ENCODE data around the gene ZNF282. TPM values are rescaled to one million over a fixed set of nuclear protein-coding genes. Genes with fewer than 3 reads are reported as not detected.

Gene ZNF282
- polyA plus RNA-seq, 1 donor from 2014 or later: 17.7 TPM

DNA sequence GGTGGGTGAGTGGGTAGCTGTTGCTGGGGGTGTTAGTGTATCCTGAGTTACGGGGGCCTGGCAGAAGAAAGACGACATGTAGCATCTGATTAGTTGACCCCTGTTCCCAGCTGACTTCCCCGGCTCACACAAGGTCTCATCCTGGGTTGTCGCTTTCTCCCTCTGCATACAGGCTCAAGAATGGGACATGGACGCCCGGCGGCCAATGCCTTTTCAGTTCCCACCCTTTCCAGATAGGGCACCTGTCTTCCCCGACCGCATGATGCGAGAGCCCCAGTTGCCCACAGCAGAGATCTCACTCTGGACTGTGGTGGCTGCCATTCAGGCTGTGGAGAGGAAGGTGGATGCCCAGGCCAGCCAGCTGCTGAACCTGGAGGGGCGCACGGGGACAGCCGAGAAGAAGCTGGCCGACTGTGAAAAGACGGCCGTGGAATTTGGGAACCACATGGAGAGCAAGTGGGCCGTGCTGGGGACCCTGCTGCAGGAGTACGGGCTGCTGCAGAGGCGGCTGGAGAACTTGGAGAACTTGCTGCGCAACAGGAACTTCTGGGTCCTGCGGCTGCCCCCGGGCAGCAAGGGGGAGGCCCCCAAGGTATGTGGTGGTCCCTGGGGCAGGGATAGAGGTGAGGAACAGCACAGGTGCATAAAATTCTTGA, 2.9 kb downstream of the ZNF282 start:
- H3K9me2 ChIP-seq (ENCODE audit: insufficient read depth, low read length): no peaks in the 10 kb centered on the region
- no peaks in the 10 kb centered on the region for H3F3A ChIP-seq (ENCODE audit: insufficient read depth, low read length, poor library complexity, severe bottlenecking)
- no peaks in the 10 kb centered on the region for H3K27me3 ChIP-seq (ENCODE audit: insufficient read depth, low read depth, low read length)
- TF ChIP-seq, protein P1, sequence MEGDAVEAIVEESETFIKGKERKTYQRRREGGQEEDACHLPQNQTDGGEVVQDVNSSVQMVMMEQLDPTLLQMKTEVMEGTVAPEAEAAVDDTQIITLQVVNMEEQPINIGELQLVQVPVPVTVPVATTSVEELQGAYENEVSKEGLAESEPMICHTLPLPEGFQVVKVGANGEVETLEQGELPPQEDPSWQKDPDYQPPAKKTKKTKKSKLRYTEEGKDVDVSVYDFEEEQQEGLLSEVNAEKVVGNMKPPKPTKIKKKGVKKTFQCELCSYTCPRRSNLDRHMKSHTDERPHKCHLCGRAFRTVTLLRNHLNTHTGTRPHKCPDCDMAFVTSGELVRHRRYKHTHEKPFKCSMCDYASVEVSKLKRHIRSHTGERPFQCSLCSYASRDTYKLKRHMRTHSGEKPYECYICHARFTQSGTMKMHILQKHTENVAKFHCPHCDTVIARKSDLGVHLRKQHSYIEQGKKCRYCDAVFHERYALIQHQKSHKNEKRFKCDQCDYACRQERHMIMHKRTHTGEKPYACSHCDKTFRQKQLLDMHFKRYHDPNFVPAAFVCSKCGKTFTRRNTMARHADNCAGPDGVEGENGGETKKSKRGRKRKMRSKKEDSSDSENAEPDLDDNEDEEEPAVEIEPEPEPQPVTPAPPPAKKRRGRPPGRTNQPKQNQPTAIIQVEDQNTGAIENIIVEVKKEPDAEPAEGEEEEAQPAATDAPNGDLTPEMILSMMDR (IDR thresholded peaks at IDR 0.05; ENCODE audit: poor library complexity, severe bottlenecking): no peak
- TF ChIP-seq EP300 (conservative IDR thresholded peaks at IDR 0.05; ENCODE audit: poor library complexity, severe bottlenecking): no peak
- H3K9me3 ChIP-seq (ENCODE audit: low read length): no peaks in the 10 kb centered on the region
- no peak overlapping the region for H3K27ac ChIP-seq (ENCODE audit: low read length)
- H3K79me2 ChIP-seq (replicated peaks; ENCODE audit: insufficient read depth, low read length): peaks cover 20% of the 10 kb centered on the region
- no peak overlapping the region for H3K4me2 ChIP-seq (ENCODE audit: low read length)
- H2AFZ ChIP-seq (ENCODE audit: low read depth, low read length): no peak overlapping the region
- peaks cover 3% of the 10 kb centered on the region for H4K20me1 ChIP-seq (ENCODE audit: insufficient read depth)
- H3K9ac ChIP-seq (ENCODE audit: low read length): no peak overlapping the region
- no peaks in the 10 kb centered on the region for H3K36me3 ChIP-seq (ENCODE audit: insufficient read depth, low read length)
- H3K4me3 ChIP-seq (ENCODE audit: low read length): no peak overlapping the region

- Histone ChIP-seq H3K9me3 (ENCODE audit: low read length) (no peaks in the 10 kb centered on the region), H3K27ac (ENCODE audit: low read length) (no peak overlapping the region), H3K9me2 (ENCODE audit: insufficient read depth, low read length) (no peaks in the 10 kb centered on the region), H3K27me3 (ENCODE audit: insufficient read depth, low read depth, low read length) (no peaks in the 10 kb centered on the region), H3K4me2 (ENCODE audit: low read length) (no peak overlapping the region), H2AFZ (ENCODE audit: low read depth, low read length) (no peak overlapping the region), H4K20me1 (ENCODE audit: insufficient read depth) (peaks cover 3% of the 10 kb centered on the region), H3K9ac (ENCODE audit: low read length) (no peak overlapping the region), H3F3A (ENCODE audit: insufficient read depth, low read length, poor library complexity, severe bottlenecking) (no peaks in the 10 kb centered on the region), H3K79me2 (replicated peaks; ENCODE audit: insufficient read depth, low read length) (peaks cover 20% of the 10 kb centered on the region), H3K36me3 (ENCODE audit: insufficient read depth, low read length) (no peaks in the 10 kb centered on the region), H3K4me3 (ENCODE audit: low read length) (no peak overlapping the region)
- TF ChIP-seq SMC3 (conservative IDR thresholded peaks at IDR 0.05; ENCODE audit: poor library complexity): no peak
These were observed 4.1 kb downstream of the ZNF282 start for GRCh38 chr7:149199234-149199995.

GRCh38 chr7:149202831-149203231, 7.5 kb downstream of the ZNF282 start:
- Histone ChIP-seq H3K27ac (ENCODE audit: low read length) (no peak overlapping the region), H3K4me3 (ENCODE audit: low read length) (no peak overlapping the region), H3K9me3 (ENCODE audit: low read length) (no peaks in the 10 kb centered on the region), H2AFZ (ENCODE audit: low read depth, low read length) (no peak overlapping the region), H3K9me2 (ENCODE audit: insufficient read depth, low read length) (no peaks in the 10 kb centered on the region), H3K9ac (ENCODE audit: low read length) (no peak overlapping the region), H3K36me3 (ENCODE audit: insufficient read depth, low read length) (peaks cover 7% of the 10 kb centered on the region), H3K27me3 (ENCODE audit: insufficient read depth, low read depth, low read length) (no peaks in the 10 kb centered on the region), H3F3A (ENCODE audit: insufficient read depth, low read length, poor library complexity, severe bottlenecking) (no peaks in the 10 kb centered on the region), H3K4me2 (ENCODE audit: low read length) (no peak overlapping the region), H3K79me2 (replicated peaks; ENCODE audit: insufficient read depth, low read length) (peaks cover 5% of the 10 kb centered on the region), H4K20me1 (ENCODE audit: insufficient read depth) (no peaks in the 10 kb centered on the region)
- no peak for TF ChIP-seq RAD21 (conservative IDR thresholded peaks at IDR 0.05)
- no peak for TF ChIP-seq EP300 (conservative IDR thresholded peaks at IDR 0.05; ENCODE audit: poor library complexity, severe bottlenecking)
- TF ChIP-seq SMC3 (conservative IDR thresholded peaks at IDR 0.05; ENCODE audit: poor library complexity): no peak
- TF ChIP-seq POLR2AphosphoS5 (IDR thresholded peaks at IDR 0.05): no peak
- no peak for TF ChIP-seq EZH2 (IDR thresholded peaks at IDR 0.05; ENCODE audit: borderline replicate concordance, insufficient read depth, low read length, poor library complexity, severe bottlenecking)
- TF ChIP-seq, protein P1 (IDR thresholded peaks at IDR 0.05; ENCODE audit: poor library complexity, severe bottlenecking): no peak
- no peak for TF ChIP-seq TAF1 (IDR thresholded peaks at IDR 0.05; ENCODE audit: low read depth)
- TF ChIP-seq REST (IDR thresholded peaks at IDR 0.05; ENCODE audit: borderline replicate concordance): no peak
- no peak for TF ChIP-seq MXI1 (conservative IDR thresholded peaks at IDR 0.05; ENCODE audit: poor library complexity, severe bottlenecking)
